Measurements from ENCODE around the gene OR3A2. TPM values are rescaled to one million over a fixed set of nuclear protein-coding genes. Genes with fewer than 3 reads are reported as not detected.
"Not testable (repeated sequence)": the region's sequence is repeated elsewhere in the genome, so short reads cannot be mapped to it uniquely, and the experiment has no call there.

Gene OR3A2
- total RNA-seq, 1 donor: not detected

DNA sequence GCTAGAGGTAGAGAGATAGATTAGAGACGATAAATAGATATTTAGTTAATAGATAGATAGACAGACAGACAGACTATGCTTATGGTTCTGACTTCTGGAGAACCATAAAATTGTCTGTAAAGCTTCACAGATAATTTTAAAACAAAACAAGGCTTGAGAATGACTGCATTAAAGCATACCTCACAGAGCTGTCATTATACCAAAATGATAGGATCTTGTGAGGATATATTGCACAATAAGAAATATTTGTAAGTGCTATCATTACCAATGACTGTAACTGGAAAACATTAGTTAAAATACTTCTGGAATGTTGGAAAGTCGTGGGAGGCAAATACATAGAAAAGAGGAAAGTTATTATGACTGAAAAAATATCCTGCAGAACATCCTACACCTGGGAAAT, 15.7 kb upstream of the OR3A2 start:
- TF ChIP-seq, protein P1, sequence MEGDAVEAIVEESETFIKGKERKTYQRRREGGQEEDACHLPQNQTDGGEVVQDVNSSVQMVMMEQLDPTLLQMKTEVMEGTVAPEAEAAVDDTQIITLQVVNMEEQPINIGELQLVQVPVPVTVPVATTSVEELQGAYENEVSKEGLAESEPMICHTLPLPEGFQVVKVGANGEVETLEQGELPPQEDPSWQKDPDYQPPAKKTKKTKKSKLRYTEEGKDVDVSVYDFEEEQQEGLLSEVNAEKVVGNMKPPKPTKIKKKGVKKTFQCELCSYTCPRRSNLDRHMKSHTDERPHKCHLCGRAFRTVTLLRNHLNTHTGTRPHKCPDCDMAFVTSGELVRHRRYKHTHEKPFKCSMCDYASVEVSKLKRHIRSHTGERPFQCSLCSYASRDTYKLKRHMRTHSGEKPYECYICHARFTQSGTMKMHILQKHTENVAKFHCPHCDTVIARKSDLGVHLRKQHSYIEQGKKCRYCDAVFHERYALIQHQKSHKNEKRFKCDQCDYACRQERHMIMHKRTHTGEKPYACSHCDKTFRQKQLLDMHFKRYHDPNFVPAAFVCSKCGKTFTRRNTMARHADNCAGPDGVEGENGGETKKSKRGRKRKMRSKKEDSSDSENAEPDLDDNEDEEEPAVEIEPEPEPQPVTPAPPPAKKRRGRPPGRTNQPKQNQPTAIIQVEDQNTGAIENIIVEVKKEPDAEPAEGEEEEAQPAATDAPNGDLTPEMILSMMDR (IDR thresholded peaks at IDR 0.05; ENCODE audit: insufficient read depth, low read length): no peak
- no peak for DNase-seq (ENCODE audit: low read depth)
- H3K4me3 ChIP-seq (ENCODE audit: low read depth, low read length): no peak overlapping the region

DNA sequence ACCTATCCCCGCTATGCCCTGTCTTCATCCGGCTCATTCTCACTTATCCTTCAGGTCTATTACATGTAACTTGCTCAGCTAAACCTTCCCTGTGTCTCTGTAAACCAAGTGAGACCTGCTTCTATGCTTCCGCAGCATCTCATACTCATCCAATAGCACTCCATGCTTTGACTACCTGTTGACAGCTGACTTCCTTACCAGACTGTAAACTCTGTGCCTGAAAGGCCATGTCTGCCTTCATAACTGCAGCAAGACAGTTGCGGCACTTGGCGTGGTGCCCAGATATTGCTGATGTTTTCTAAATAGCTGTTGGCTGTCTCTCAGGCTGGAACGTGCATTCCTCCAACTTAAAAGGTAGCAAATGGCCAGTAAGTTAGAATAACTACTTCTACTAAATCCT, 13.9 kb upstream of the OR3A2 start:
- TF ChIP-seq, protein P1 (IDR thresholded peaks at IDR 0.05; ENCODE audit: insufficient read depth, low read length): no peak
- DNase-seq (ENCODE audit: low read depth): no peak
- no peak overlapping the region for H3K4me3 ChIP-seq (ENCODE audit: low read depth, low read length)

DNA sequence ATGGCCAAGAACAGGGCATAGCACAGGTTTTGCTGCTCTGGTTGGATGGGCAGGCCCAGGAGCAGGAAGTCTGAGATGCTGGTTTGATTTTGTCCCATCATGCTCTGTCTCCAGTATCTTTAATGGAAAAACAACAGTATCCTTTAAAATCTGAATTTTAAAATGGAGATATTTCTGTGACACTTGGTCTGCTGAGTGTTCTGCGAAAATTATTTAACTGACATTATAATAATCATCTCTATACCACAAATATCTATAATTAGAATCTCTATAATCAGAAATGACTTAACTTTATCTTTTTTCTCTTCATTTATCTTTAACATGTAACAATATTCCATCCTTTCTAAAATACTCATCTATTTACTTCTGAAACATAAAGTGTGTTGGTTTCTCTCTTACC, 12.2 kb upstream of the OR3A2 start, which contains the start of gene OR1E1:
OR1E1 (minus strand) TSS at position 101 of the 400 bp plus-strand sequence; CDS start at position 101, 0 bp downstream.
- no peak within 1 kb of the TSS for H3K4me3 ChIP-seq (ENCODE audit: low read depth, low read length)
- TF ChIP-seq, protein P1 (IDR thresholded peaks at IDR 0.05; ENCODE audit: insufficient read depth, low read length): no peak
- DNase-seq (ENCODE audit: low read depth): no peak

DNA sequence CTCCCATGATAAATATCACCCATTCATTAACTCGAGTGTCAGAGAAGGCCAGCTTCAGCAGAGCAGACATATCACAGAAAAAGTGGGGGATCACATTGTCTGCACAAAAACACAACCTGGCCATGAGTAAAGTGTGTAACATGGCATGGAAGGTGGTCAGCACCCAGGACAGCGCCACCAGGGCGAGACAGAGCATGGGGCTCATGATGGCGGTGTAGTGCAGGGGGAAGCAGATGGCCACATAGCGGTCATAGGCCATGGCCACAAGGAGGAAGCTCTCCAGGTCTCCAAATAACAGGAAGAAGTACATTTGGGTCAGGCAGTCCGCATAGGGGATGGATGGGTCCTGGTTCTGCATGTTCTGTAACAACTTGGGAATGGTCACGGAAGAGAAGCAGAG, 11.7 kb upstream of the OR3A2 start:
- DNase-seq (ENCODE audit: low read depth): not testable (repeated sequence)

DNA sequence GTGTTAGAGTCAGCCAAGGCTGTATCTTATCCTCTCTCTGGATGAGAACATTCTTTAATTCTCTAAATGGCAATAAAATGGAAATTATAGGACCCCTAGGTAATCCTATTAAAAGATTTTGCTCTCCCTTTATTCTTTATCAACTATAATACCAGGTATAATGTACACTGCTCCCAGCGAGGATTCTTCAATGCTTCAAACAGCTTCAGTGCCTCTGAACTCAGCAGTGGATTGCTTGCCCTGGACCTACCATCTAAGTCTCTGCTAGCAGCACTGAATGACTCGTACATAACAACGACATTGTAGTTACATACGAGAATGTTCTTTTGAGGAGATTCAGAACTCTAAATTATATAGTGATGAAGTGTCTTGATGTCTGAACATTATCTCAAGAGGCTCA, 3.7 kb upstream of the OR3A2 start:
- no peak overlapping the region for H3K4me3 ChIP-seq (ENCODE audit: low read depth, low read length)

More for the DNA sequence above, 11.7 kb upstream of the OR3A2 start:
- H3K4me3 ChIP-seq (ENCODE audit: low read depth, low read length): not testable (repeated sequence)

DNA sequence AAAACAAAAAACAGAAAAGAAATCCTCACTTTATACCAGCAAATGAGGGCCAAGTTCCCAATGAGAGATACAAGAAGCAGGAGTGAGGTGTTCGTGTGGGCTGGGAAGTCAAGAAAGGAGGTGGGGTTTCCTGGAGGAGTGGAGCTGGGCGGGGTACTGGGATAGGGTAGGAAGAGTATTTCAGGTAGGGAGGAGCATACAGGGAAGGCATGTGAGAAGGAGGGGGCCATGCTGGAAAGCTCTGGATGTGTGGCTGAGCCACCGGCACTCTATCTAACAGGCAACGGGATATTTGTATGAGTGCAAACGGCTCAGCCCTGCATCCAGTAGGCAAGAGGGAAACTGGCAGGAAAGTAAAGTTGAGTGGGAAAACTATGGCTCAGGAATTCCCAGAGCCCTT, 4.2 kb downstream of the OR3A2 start:
- no peak overlapping the region for H3K4me3 ChIP-seq (ENCODE audit: low read depth, low read length)
- TF ChIP-seq, protein P1 (IDR thresholded peaks at IDR 0.05; ENCODE audit: insufficient read depth, low read length): no peak

More for the DNA sequence above, 3.7 kb upstream of the OR3A2 start:
- TF ChIP-seq, protein P1 (IDR thresholded peaks at IDR 0.05; ENCODE audit: insufficient read depth, low read length): no peak
- no peak for DNase-seq (ENCODE audit: low read depth)

DNA sequence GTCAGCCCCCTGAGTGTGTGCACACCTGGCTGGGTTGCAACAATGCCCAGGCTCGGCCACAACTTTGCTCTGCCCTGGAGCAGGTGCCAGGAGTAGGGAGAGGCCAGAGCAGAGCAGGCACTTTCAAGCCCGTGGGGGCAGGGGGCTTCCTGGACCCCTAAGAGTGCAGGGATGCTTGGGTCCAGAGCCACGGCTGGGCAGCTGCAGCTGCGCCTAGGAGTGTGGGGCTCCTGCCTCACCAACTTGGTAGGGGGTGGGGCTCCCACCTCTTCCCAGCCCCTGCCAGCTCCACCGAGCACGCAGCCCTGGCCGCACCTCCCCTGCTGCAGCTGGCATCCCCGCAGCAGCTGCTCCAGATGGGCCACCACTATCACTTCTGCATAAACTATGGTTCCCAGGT, 7.8 kb downstream of the OR3A2 start:
- H3K4me3 ChIP-seq (ENCODE audit: low read depth, low read length): no peak overlapping the region
- TF ChIP-seq, protein P1 (IDR thresholded peaks at IDR 0.05; ENCODE audit: insufficient read depth, low read length): no peak
- DNase-seq (ENCODE audit: low read depth): no peak

More for the DNA sequence above, 4.2 kb downstream of the OR3A2 start:
- DNase-seq (ENCODE audit: low read depth): no peak

DNA sequence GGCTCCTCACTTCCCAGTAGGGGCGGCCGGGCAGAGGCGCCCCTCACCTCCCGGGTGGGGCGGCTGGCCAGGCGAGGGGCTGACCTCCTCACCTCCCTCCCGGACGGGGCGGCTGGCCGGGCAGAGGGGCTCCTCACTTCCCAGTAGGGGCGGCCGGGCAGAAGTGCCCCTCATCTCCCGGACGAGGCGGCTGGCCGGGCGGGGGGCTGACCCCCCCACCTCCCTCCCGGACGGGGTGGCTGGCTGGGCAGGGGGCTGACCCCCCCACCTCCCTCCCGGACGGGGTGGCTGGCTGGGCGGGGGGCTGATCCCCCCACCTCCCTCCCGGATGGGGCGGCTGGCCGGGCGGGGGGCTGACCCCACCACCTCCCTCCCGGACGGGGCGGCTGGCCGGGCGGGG, 14.9 kb downstream of the OR3A2 start:
- DNase-seq (ENCODE audit: low read depth): not testable (repeated sequence)

DNA sequence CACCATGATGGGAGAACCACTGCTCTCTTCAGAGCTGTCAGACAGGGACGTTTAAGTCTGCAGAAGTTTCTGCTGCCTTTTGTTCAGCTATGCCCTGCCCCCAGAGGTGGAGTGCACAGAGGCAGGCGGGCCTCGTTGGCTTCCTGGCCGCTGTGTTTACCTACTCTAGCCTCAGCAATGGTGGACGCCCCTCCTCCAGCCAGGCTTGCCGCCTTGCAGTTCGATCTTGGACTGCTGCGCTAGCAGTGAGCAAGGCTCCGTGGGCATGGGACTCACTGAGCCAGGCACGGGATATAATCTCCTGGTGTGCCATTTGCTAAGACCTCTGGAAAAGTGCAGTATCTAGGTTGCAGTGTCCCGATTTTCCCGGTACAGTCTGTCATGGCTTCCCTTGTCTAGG, 43.3 kb downstream of the OR3A2 start:
- H3K4me3 ChIP-seq (ENCODE audit: low read depth, low read length); DNase-seq (ENCODE audit: low read depth): not testable (repeated sequence)

More for the DNA sequence above, 14.9 kb downstream of the OR3A2 start:
- H3K4me3 ChIP-seq (ENCODE audit: low read depth, low read length): not testable (repeated sequence)
